A673 (cell line): ENCODE results near the gene DEDD2.

ENCODE experiments used
- EZH2 ChIP-seq: fragments of 200-600 bp; sonication (generic); IDR thresholded peaks from 2 replicates; pipeline ENCODE4 v1.6.1; 2017; ENCODE audit warnings: borderline replicate concordance, low read depth, mild to moderate bottlenecking, mixed read lengths, antibody characterized with exemption, low read length; ENCODE audit not compliant: poor library complexity, severe bottlenecking
- TF ChIP-seq, protein P1 (sequence below): fragments of 300-800, 200-600 bp; sonication (generic); conservative IDR thresholded peaks from 2 replicates; pipeline ENCODE4 v1.5.1; 2017; ENCODE audit warnings: low read depth, mild to moderate bottlenecking, antibody characterized with exemption, low read length, moderate library complexity, mixed read lengths

DNA sequence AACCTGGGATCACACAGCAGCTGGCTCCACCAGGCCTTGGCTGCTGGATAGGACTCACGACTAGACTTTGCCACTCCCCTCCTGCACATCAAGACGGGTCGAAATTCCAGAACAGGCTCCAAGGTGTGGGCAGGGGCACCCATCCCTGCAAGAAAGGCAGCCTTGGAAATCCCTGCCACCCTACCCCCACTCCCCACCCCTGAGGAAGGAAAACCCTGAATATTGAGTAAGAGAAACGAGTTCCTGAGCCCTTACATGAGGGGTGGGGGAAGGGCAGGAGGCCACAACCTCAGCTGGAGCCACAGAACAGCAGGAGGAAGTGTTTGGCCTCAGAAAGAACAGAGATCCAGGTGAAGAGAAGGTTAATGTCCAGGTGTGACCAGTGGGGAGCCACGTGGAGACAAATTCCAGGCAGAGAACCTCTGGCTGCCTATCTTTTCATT, 20.1 kb downstream of the DEDD2 start:
- TF ChIP-seq, protein P1, sequence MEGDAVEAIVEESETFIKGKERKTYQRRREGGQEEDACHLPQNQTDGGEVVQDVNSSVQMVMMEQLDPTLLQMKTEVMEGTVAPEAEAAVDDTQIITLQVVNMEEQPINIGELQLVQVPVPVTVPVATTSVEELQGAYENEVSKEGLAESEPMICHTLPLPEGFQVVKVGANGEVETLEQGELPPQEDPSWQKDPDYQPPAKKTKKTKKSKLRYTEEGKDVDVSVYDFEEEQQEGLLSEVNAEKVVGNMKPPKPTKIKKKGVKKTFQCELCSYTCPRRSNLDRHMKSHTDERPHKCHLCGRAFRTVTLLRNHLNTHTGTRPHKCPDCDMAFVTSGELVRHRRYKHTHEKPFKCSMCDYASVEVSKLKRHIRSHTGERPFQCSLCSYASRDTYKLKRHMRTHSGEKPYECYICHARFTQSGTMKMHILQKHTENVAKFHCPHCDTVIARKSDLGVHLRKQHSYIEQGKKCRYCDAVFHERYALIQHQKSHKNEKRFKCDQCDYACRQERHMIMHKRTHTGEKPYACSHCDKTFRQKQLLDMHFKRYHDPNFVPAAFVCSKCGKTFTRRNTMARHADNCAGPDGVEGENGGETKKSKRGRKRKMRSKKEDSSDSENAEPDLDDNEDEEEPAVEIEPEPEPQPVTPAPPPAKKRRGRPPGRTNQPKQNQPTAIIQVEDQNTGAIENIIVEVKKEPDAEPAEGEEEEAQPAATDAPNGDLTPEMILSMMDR: no peak
- no peak for TF ChIP-seq EZH2
